Measurements from ENCODE around the gene RBMS3.

Gene RBMS3

DNA sequence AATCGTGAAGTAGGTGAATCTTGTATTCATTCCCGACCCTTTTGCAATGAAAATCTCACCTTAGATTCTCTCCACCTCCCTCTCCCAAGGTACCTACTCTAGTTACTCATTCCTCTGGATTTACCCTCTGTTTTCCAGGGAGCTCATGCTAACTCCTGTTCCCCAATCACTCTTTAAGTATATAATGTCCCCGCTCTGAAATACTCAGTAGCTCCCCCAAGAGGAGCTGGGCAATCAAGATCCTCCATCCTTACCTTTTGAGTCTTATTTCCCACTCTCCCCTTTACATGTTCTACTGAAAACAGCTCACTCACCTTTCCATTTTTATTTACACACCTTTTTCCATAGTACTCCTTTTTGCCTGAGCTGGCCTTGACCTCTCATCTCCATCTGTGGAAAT lies 599.9 kb downstream of the RBMS3 start:
- H3K4me3 ChIP-seq (ENCODE audit: low read depth, low read length), result no peak overlapping the region
- no peaks in the 10 kb centered on the region for H3K27me3 ChIP-seq (ENCODE audit: control insufficient read depth, insufficient read depth, low read length)
- H3K9me3 ChIP-seq (ENCODE audit: control insufficient read depth, insufficient read depth, low read length), result no peaks in the 10 kb centered on the region
- no peaks in the 10 kb centered on the region for H3K4me1 ChIP-seq (ENCODE audit: control insufficient read depth, insufficient read depth, low read length)
- no peaks in the 10 kb centered on the region for H3K36me3 ChIP-seq (ENCODE audit: control insufficient read depth, insufficient read depth, low read length)
- H3K9ac ChIP-seq (ENCODE audit: low read depth, low read length), result no peak overlapping the region

DNA sequence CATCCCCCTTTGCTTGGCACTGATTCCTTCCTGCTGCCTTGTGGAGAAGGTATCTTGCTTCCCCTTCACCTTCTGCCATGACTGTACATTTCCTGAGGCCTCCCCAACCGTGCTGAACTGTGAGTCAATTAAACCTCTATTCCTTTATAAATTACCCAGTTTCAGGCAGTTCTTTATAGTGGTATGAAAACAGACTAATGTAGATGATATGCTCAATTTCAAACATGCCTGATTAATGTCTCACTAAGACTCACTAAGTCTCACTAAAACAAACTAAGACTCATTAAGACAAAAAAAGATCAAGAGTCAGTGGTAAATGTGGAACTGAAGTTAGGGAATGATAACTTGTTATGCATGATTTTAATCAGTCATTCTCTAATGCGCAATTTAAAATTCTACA lies 606.6 kb downstream of the RBMS3 start:
- H3K9me3 ChIP-seq (ENCODE audit: control insufficient read depth, insufficient read depth, low read length), result no peaks in the 10 kb centered on the region
- no peaks in the 10 kb centered on the region for H3K36me3 ChIP-seq (ENCODE audit: control insufficient read depth, insufficient read depth, low read length)
- H3K4me1 ChIP-seq (ENCODE audit: control insufficient read depth, insufficient read depth, low read length), result no peaks in the 10 kb centered on the region
- H3K4me3 ChIP-seq (ENCODE audit: low read depth, low read length), result no peak overlapping the region
- H3K9ac ChIP-seq (ENCODE audit: low read depth, low read length), result no peak overlapping the region
- no peaks in the 10 kb centered on the region for H3K27me3 ChIP-seq (ENCODE audit: control insufficient read depth, insufficient read depth, low read length)

GRCh38 chr3:29889215-29889614 lies 608.3 kb downstream of the RBMS3 start:
- Histone ChIP-seq H3K9ac (ENCODE audit: low read depth, low read length) (no peak overlapping the region), H3K27me3 (ENCODE audit: control insufficient read depth, insufficient read depth, low read length) (no peaks in the 10 kb centered on the region), H3K36me3 (ENCODE audit: control insufficient read depth, insufficient read depth, low read length) (no peaks in the 10 kb centered on the region), H3K9me3 (ENCODE audit: control insufficient read depth, insufficient read depth, low read length) (no peaks in the 10 kb centered on the region), H3K4me1 (ENCODE audit: control insufficient read depth, insufficient read depth, low read length) (no peaks in the 10 kb centered on the region), H3K4me3 (ENCODE audit: low read depth, low read length) (no peak overlapping the region)

- Histone ChIP-seq H3K27me3 (ENCODE audit: control insufficient read depth, insufficient read depth, low read length) (no peaks in the 10 kb centered on the region), H3K9me3 (ENCODE audit: control insufficient read depth, insufficient read depth, low read length) (no peaks in the 10 kb centered on the region), H3K4me3 (ENCODE audit: low read depth, low read length) (no peak overlapping the region), H3K9ac (ENCODE audit: low read depth, low read length) (no peak overlapping the region), H3K4me1 (ENCODE audit: control insufficient read depth, insufficient read depth, low read length) (no peaks in the 10 kb centered on the region), H3K36me3 (ENCODE audit: control insufficient read depth, insufficient read depth, low read length) (no peaks in the 10 kb centered on the region)
These were observed 609.9 kb downstream of the RBMS3 start for GRCh38 chr3:29890801-29891200.

GRCh38 chr3:29892976-29893554 lies 612.2 kb downstream of the RBMS3 start:
- Histone ChIP-seq H3K9ac (ENCODE audit: low read depth, low read length) (no peak overlapping the region), H3K4me1 (ENCODE audit: control insufficient read depth, insufficient read depth, low read length) (no peaks in the 10 kb centered on the region), H3K4me3 (ENCODE audit: low read depth, low read length) (no peak overlapping the region)

GRCh38 chr3:29896856-29897255 lies 616.0 kb downstream of the RBMS3 start:
- no peaks in the 10 kb centered on the region for H3K9me3 ChIP-seq (ENCODE audit: control insufficient read depth, insufficient read depth, low read length)
- H3K4me1 ChIP-seq (ENCODE audit: control insufficient read depth, insufficient read depth, low read length), result no peaks in the 10 kb centered on the region
- no peak overlapping the region for H3K9ac ChIP-seq (ENCODE audit: low read depth, low read length)
- H3K4me3 ChIP-seq (ENCODE audit: low read depth, low read length), result no peak overlapping the region
- no peaks in the 10 kb centered on the region for H3K27me3 ChIP-seq (ENCODE audit: control insufficient read depth, insufficient read depth, low read length)
- H3K36me3 ChIP-seq (ENCODE audit: control insufficient read depth, insufficient read depth, low read length), result no peaks in the 10 kb centered on the region

More at GRCh38 chr3:29892976-29893554, 612.2 kb downstream of the RBMS3 start:
- Histone ChIP-seq H3K27me3 (ENCODE audit: control insufficient read depth, insufficient read depth, low read length) (no peaks in the 10 kb centered on the region), H3K9me3 (ENCODE audit: control insufficient read depth, insufficient read depth, low read length) (no peaks in the 10 kb centered on the region), H3K36me3 (ENCODE audit: control insufficient read depth, insufficient read depth, low read length) (no peaks in the 10 kb centered on the region)

DNA sequence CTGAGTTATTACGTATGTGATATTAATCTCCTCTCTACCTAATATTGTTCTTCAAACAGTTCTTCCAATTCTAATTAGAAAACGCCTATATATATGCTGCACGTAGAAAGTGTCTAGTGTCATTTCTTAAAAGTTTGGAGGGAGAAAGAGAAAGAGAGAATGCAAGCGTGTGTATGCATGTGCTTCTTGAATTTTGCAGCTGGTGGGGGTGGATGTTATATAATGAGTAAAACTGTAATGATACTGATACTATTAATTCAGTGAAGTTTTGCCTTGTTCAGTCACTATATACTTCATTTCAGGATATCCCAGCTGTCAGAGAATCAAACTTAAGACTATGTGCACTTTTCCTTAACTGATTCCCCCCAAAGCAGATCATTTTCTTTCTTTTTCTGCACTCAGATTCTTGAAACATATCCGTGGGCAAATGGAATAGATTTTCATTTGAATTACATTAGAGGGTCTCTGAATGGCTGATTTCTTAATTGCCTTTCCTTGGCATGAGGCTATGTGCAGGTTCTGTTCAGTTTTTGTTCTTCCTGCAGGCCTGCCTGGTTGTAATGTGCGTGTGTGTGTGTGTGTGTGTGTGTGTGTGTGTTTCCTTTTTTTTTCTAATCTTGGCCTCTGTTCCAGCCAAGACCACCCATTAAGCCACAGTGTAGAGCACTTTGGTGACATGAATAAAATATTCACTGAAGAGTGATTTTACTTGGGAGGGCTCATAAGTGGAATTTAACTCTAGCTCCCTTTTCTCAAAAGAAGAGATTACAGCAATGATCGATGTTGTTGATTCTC lies 617.5 kb downstream of the RBMS3 start:
- no peaks in the 10 kb centered on the region for H3K36me3 ChIP-seq (ENCODE audit: control insufficient read depth, insufficient read depth, low read length)
- no peaks in the 10 kb centered on the region for H3K27me3 ChIP-seq (ENCODE audit: control insufficient read depth, insufficient read depth, low read length)
- H3K9ac ChIP-seq (ENCODE audit: low read depth, low read length), result no peak overlapping the region
- H3K4me1 ChIP-seq (ENCODE audit: control insufficient read depth, insufficient read depth, low read length), result no peaks in the 10 kb centered on the region
- H3K4me3 ChIP-seq (ENCODE audit: low read depth, low read length), result no peak overlapping the region
- no peaks in the 10 kb centered on the region for H3K9me3 ChIP-seq (ENCODE audit: control insufficient read depth, insufficient read depth, low read length)

- Histone ChIP-seq H3K9ac (ENCODE audit: low read depth, low read length) (no peak overlapping the region), H3K4me1 (ENCODE audit: control insufficient read depth, insufficient read depth, low read length) (no peaks in the 10 kb centered on the region), H3K27me3 (ENCODE audit: control insufficient read depth, insufficient read depth, low read length) (no peaks in the 10 kb centered on the region), H3K9me3 (ENCODE audit: control insufficient read depth, insufficient read depth, low read length) (no peaks in the 10 kb centered on the region), H3K36me3 (ENCODE audit: control insufficient read depth, insufficient read depth, low read length) (no peaks in the 10 kb centered on the region), H3K4me3 (ENCODE audit: low read depth, low read length) (no peak overlapping the region)
These were observed 618.1 kb downstream of the RBMS3 start for GRCh38 chr3:29899021-29899420.

DNA sequence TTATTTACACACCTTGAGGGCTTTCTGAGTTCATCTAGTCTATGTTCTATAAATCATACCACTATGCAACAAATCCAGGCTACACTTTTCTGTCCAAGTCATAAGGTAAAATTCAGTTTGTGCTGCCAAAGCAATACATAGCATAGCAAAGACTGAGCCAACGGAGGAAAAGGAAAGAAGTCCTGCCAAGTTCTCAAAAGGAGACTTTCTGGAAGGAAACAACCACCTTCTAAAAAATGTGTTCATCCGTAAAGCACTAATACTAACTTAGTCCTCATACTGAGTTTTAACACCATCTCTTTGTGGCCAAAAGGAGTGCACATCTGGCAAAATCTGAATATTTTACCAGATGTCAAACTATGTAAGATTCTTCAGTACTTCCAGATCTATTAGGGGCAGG lies 620.2 kb downstream of the RBMS3 start:
- no peaks in the 10 kb centered on the region for H3K36me3 ChIP-seq (ENCODE audit: control insufficient read depth, insufficient read depth, low read length)
- H3K4me3 ChIP-seq (ENCODE audit: low read depth, low read length), result no peak overlapping the region
- no peaks in the 10 kb centered on the region for H3K9me3 ChIP-seq (ENCODE audit: control insufficient read depth, insufficient read depth, low read length)
- H3K9ac ChIP-seq (ENCODE audit: low read depth, low read length), result no peak overlapping the region
- H3K4me1 ChIP-seq (ENCODE audit: control insufficient read depth, insufficient read depth, low read length), result no peaks in the 10 kb centered on the region
- no peaks in the 10 kb centered on the region for H3K27me3 ChIP-seq (ENCODE audit: control insufficient read depth, insufficient read depth, low read length)

DNA sequence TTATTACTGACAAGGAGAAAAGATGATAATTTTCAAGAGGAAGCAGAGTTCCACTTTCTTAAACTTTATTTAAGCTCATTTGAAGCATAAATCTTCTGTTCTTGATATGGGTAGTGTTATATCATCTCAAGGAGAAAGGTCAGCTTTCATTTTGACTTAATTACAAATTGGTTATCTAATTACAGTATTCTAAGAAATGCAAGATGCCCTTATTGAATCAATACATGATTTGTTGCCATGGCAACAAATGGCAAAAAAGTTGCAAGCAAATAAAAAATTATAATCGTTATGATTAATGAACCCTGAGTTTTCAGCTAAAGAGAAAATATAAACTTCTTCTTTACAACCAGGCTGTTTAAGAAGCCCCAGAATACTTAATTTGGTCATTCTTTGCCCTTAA lies 622.7 kb downstream of the RBMS3 start:
- Histone ChIP-seq H3K4me3 (ENCODE audit: low read depth, low read length) (no peak overlapping the region), H3K36me3 (ENCODE audit: control insufficient read depth, insufficient read depth, low read length) (no peaks in the 10 kb centered on the region), H3K4me1 (ENCODE audit: control insufficient read depth, insufficient read depth, low read length) (no peaks in the 10 kb centered on the region), H3K9ac (ENCODE audit: low read depth, low read length) (no peak overlapping the region), H3K9me3 (ENCODE audit: control insufficient read depth, insufficient read depth, low read length) (no peaks in the 10 kb centered on the region), H3K27me3 (ENCODE audit: control insufficient read depth, insufficient read depth, low read length) (no peaks in the 10 kb centered on the region)

GRCh38 chr3:29906906-29907305 lies 626.0 kb downstream of the RBMS3 start:
- Histone ChIP-seq H3K4me1 (ENCODE audit: control insufficient read depth, insufficient read depth, low read length) (no peaks in the 10 kb centered on the region), H3K27me3 (ENCODE audit: control insufficient read depth, insufficient read depth, low read length) (no peaks in the 10 kb centered on the region), H3K9me3 (ENCODE audit: control insufficient read depth, insufficient read depth, low read length) (no peaks in the 10 kb centered on the region), H3K4me3 (ENCODE audit: low read depth, low read length) (no peak overlapping the region), H3K9ac (ENCODE audit: low read depth, low read length) (no peak overlapping the region), H3K36me3 (ENCODE audit: control insufficient read depth, insufficient read depth, low read length) (no peaks in the 10 kb centered on the region)

GRCh38 chr3:29912600-29913288 lies 631.9 kb downstream of the RBMS3 start:
- no peaks in the 10 kb centered on the region for H3K4me1 ChIP-seq (ENCODE audit: control insufficient read depth, insufficient read depth, low read length)
- H3K9me3 ChIP-seq (ENCODE audit: control insufficient read depth, insufficient read depth, low read length), result no peaks in the 10 kb centered on the region
- H3K27me3 ChIP-seq (ENCODE audit: control insufficient read depth, insufficient read depth, low read length), result no peaks in the 10 kb centered on the region
- H3K36me3 ChIP-seq (ENCODE audit: control insufficient read depth, insufficient read depth, low read length), result no peaks in the 10 kb centered on the region
- no peak overlapping the region for H3K9ac ChIP-seq (ENCODE audit: low read depth, low read length)
- no peak overlapping the region for H3K4me3 ChIP-seq (ENCODE audit: low read depth, low read length)

Measured in iPS-15b (cell line).